Upper lobe of left lung (tissue), 6 donors: ENCODE results near the gene COX17. TPM values are rescaled to one million over a fixed set of nuclear protein-coding genes. Genes with fewer than 3 reads are reported as not detected.

Experiments used
- ATAC-seq, 2 donors: fragments of 200-7000 bp; cut with Tn5 transposase; one replicate each; pipeline ENCODE4 v1.9.1; 2022; ENCODE audit warnings: mild to moderate bottlenecking in 2 of 2, moderate library complexity in 2 of 2; ENCODE audit not compliant: low FRiP score in 2 of 2
- DNase-seq, 2 donors: peaks; one replicate each; pipeline ENCODE4 v3.0.0-alpha.2; 2019 to 2020
- H3K27ac ChIP-seq, 4 donors: fragments of 200-600 bp; sonication (generic); one replicate each; pipeline ENCODE4 v1.5.1; 2016 to 2019
- H3K27me3 ChIP-seq, 4 donors: fragments of 200-600 bp; sonication (generic); one replicate each; pipeline ENCODE4 v1.5.1; 2017 to 2019
- H3K36me3 ChIP-seq, 4 donors: fragments of 200-600 bp; sonication (generic); one replicate each; pipeline ENCODE4 v1.5.1; 2016 to 2019
- H3K4me1 ChIP-seq, 4 donors: fragments of 200-600 bp; sonication (generic); one replicate each; pipeline ENCODE4 v1.5.1; 2018 to 2019
- H3K4me3 ChIP-seq, 4 donors: fragments of 200-600 bp; sonication (generic); one replicate each; pipeline ENCODE4 v1.5.1; 2017 to 2019; ENCODE audit warnings: mild to moderate bottlenecking in 2 of 4, moderate library complexity in 1 of 4
- H3K9me3 ChIP-seq, 4 donors: fragments of 200-600 bp; sonication (generic); one replicate each; pipeline ENCODE4 v1.5.1; 2018 to 2019
- EP300 ChIP-seq, 4 donors: sonication (generic); formaldehyde crosslinking; IDR thresholded peaks; one replicate each; pipeline ENCODE4 v1.5.1; 2017; ENCODE audit warnings: antibody characterized with exemption in 4 of 4, control low read depth in 2 of 4
- POLR2A ChIP-seq, 4 donors: fragments of 450-650 bp; IDR thresholded peaks; one replicate each; pipeline ENCODE4 v1.5.1; 2016 to 2017; ENCODE audit warnings: antibody characterized with exemption in 4 of 4, mild to moderate bottlenecking in 2 of 4
- POLR2AphosphoS5 ChIP-seq, 2 donors: sonication (generic); formaldehyde crosslinking; IDR thresholded peaks; one replicate each; pipeline ENCODE4 v1.5.1; 2017; ENCODE audit warnings: antibody characterized with exemption in 2 of 2
- WGBS, 2 donors: methylation state at CpG; one replicate each; pipeline ENCODE4 v1.1.5; 2017 to 2018; 5-methylcytosine and 5-hydroxymethylcytosine counted together
- total RNA-seq, 6 donors: library from RNA; depleted of rRNA in 4 of 6; stranded (reverse); fragments of >200 nt in 4 of 6; gene quantifications; one replicate each; pipeline versions ENCODE4 v1.1.0 to v1.2.1, GENCODE V29; 2016 to 2021
- TF ChIP-seq, protein P1 (sequence below), 6 experiments: fragments of 450-650 bp in 4 of 6; fragments of 200-600 bp in 2 of 6; sonication (generic) in 2 of 6; IDR thresholded peaks; one replicate each; pipeline ENCODE4 v1.5.1; 2016 to 2019; ENCODE audit warnings: antibody characterized with exemption in 6 of 6
- donor health status: DM: no; HTN: no; CAD: no; lungs with moderate emphysema.
- donor health status: DM: no; HTN: yes; CAD: no; lungs with severe emphysema.

Gene COX17
- total RNA-seq, 6 donors from 2014 or later: 32.3 to 60.8 (median 51.8) TPM

DNA sequence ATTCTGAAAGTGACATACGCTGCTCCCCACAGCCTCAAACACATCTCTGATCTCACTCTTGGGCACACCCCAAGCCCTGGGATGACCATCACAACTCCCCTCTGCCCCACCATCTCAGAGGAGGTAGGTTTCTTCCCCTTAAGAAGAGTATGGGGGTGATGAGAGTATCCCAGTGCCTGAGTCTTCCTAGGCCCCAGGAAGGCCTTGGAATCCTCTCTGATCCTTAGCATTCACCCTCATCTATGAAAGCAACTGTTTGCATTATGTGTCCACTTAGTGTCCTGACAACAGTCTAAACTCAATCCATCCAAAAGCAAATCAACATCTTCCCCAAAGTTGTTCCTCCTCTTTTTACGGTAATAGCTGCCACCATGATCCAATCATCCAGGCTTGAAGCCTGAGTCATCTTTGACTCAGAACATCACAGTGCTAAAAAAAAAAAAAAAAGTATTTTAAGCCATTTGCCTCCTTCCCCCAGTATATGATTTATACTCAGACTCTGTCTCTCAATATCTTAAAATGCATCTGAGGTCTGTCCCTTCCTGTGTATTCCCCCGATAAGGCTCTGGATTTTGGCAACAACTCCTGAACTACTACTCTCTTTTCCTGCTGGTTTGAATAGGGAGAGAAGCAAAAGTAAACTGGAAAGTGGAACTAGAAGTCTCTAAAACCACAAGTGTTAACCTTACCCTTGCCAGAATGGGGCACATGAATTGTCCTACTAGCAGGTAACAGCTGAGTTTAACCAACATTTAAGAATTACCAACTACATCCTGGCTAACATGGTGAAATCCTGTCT, 39.3 kb downstream of the COX17 start:
- no peaks in the 10 kb centered on the region for H3K36me3 ChIP-seq
- no peak overlapping the region for H3K4me3 ChIP-seq
- ATAC-seq: peak; percentile 68 to 82
- H3K9me3 ChIP-seq: no peaks in the 10 kb centered on the region
- no peaks in the 10 kb centered on the region for H3K27me3 ChIP-seq
- TF ChIP-seq POLR2A (IDR thresholded peaks at IDR 0.05): peak in 1 of 4 donors; percentile 32
- peak; percentile 23 to 79 for TF ChIP-seq POLR2AphosphoS5 (IDR thresholded peaks at IDR 0.05)
- peak in 2 of 4 donors; percentile 75 to 85 for TF ChIP-seq EP300 (IDR thresholded peaks at IDR 0.05)
- TF ChIP-seq, protein P1, sequence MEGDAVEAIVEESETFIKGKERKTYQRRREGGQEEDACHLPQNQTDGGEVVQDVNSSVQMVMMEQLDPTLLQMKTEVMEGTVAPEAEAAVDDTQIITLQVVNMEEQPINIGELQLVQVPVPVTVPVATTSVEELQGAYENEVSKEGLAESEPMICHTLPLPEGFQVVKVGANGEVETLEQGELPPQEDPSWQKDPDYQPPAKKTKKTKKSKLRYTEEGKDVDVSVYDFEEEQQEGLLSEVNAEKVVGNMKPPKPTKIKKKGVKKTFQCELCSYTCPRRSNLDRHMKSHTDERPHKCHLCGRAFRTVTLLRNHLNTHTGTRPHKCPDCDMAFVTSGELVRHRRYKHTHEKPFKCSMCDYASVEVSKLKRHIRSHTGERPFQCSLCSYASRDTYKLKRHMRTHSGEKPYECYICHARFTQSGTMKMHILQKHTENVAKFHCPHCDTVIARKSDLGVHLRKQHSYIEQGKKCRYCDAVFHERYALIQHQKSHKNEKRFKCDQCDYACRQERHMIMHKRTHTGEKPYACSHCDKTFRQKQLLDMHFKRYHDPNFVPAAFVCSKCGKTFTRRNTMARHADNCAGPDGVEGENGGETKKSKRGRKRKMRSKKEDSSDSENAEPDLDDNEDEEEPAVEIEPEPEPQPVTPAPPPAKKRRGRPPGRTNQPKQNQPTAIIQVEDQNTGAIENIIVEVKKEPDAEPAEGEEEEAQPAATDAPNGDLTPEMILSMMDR (IDR thresholded peaks at IDR 0.05): no peak
- no peak for DNase-seq
- peak overlapping the region; percentile 79 to 93 (median 85) for H3K27ac ChIP-seq
- peaks cover 20 to 34% (median 26%) of the 10 kb centered on the region in 4 donors for H3K4me1 ChIP-seq
- WGBS, 2 donors: 48 to 49% methylated on average over 3 of the region's 3 CpGs

DNA sequence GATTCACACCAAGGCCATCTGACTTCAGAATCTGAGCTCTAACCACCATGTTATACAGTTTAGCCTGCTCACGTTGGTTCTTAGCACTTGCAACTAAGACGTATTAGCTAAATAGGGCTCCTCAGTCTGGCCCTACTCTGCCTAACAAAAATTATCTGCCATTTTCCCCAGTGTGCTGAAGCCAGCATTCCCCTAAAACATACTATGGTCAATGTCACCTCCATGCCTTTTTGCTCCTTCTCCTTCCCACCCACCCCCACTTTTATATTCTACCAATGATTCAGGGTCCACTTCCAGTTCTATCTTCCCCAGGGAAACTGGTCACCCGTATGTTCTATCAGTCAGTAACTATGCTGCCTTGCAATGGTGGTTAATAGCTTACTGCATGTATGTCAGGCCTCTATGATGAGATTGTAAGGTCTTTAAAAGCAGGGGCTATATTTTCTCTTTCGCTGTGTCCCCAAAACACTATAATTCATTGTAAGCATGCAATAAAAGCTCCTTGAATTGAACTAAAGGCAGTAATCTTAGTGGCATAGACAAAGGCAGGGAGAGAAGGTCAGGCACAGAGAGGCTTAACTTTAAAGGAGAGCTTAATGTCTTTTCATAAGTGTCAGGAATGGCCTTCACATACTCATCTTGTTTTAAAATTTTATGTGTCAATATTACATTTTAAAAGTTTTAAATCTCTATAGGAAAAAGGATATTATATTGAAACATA, 40.2 kb downstream of the COX17 start:
- no peaks in the 10 kb centered on the region for H3K36me3 ChIP-seq
- 83 to 86% methylated on average over 4 of the region's 4 CpGs for WGBS, 2 donors
- no peak for DNase-seq
- peaks cover 20 to 34% (median 26%) of the 10 kb centered on the region in 4 donors for H3K4me1 ChIP-seq
- TF ChIP-seq EP300 (IDR thresholded peaks at IDR 0.05): no peak
- H3K27me3 ChIP-seq: no peaks in the 10 kb centered on the region
- peak overlapping the region; percentile 79 to 93 (median 85) for H3K27ac ChIP-seq
- no peak overlapping the region for H3K4me3 ChIP-seq
- no peaks in the 10 kb centered on the region for H3K9me3 ChIP-seq
- ATAC-seq: no peak

DNA sequence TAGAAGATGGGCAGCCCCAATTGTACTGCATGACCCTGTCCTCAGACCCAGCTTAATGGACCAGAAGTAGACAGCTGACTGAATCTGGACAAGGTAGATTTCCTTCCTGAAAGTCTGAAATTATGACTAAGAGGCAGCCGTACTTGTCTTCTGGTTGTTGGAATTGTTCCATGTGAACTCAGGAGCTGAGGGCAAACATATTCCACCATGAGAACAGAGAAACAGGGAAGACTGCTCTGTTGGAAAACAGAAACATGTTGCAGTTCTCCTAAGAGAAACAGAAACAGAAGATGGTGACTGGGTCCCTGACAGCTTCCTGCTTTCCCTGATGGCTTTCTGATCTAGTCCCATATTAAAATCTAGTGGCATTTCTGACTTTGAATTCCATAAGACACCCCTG, 41.0 kb downstream of the COX17 start:
- no peaks in the 10 kb centered on the region for H3K27me3 ChIP-seq
- H3K9me3 ChIP-seq: no peaks in the 10 kb centered on the region
- DNase-seq (no peak), ATAC-seq (no peak)
- no peaks in the 10 kb centered on the region for H3K36me3 ChIP-seq
- peak overlapping the region; percentile 79 to 93 (median 85) for H3K27ac ChIP-seq
- TF ChIP-seq POLR2A (IDR thresholded peaks at IDR 0.05) (no peak), POLR2AphosphoS5 (IDR thresholded peaks at IDR 0.05) (peak in 1 of 2 donors; percentile 21), EP300 (IDR thresholded peaks at IDR 0.05) (no peak)
- WGBS, 2 donors: 29 to 40% methylated on average over 1 of the region's 1 CpG
- H3K4me3 ChIP-seq: no peak overlapping the region
- peaks cover 20 to 34% (median 26%) of the 10 kb centered on the region in 4 donors for H3K4me1 ChIP-seq

DNA sequence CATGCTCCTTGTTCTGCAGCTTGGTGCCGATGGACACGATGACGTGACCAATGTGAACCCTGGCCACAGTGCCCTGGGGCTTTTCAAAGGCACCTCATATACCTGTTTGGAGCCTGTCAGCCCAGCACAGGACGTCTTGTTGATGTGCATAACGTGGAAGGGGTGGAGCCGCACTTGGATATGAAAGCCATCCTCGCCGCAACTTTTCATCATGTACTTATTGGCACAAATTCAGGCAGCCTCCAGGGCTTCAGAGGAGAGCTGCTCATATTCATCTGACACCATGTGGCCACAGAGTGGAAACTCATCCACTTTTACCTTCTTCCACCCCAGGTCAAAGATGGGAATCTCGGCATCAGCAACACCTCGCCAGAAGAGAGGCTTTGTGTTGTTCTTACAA, 41.5 kb downstream of the COX17 start:
- TF ChIP-seq POLR2AphosphoS5 (IDR thresholded peaks at IDR 0.05) (no peak), EP300 (IDR thresholded peaks at IDR 0.05) (no peak), POLR2A (IDR thresholded peaks at IDR 0.05) (no peak)
- TF ChIP-seq, protein P1 (IDR thresholded peaks at IDR 0.05): peak in 1 of 6 experiments; percentile 5

DNA sequence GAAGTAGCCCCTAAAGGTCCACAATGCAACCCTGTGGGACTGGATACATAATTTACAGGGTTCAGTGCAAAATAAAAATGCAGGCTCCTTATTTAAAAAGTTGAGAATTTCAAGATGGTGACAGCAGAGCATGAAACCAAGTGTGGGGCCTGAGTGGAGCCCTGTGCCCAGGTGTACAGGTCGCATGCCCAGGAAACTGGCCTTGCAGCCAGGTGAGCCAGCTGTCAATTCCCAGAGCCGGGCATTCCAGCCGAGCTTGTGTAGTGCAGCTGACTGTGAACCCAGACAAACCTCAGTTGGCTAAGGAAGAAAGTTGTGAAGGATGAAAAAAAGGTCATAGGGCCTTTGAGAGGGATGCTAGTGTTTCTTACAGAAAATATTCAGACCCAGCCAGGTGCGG, 44.4 kb downstream of the COX17 start:
- DNase-seq (no peak), ATAC-seq (no peak)
- TF ChIP-seq EP300 (IDR thresholded peaks at IDR 0.05) (no peak), POLR2A (IDR thresholded peaks at IDR 0.05) (no peak), POLR2AphosphoS5 (IDR thresholded peaks at IDR 0.05) (no peak)
- TF ChIP-seq, protein P1 (IDR thresholded peaks at IDR 0.05): no peak
- H3K9me3 ChIP-seq: no peaks in the 10 kb centered on the region
- 87 to 88% methylated on average over 4 of the region's 4 CpGs for WGBS, 2 donors
- H3K27ac ChIP-seq: no peak overlapping the region
- H3K4me3 ChIP-seq: no peak overlapping the region
- no peaks in the 10 kb centered on the region for H3K36me3 ChIP-seq
- no peaks in the 10 kb centered on the region for H3K27me3 ChIP-seq
- peaks cover 30 to 38% (median 31%) of the 10 kb centered on the region in 4 donors for H3K4me1 ChIP-seq

More for the DNA sequence above, 41.5 kb downstream of the COX17 start:
- WGBS, 2 donors: 76 to 87% methylated on average over 8 to 10 of the region's 10 CpGs
- H3K4me3 ChIP-seq: no peak overlapping the region
- no peak for ATAC-seq
- no peaks in the 10 kb centered on the region for H3K36me3 ChIP-seq
- H3K27me3 ChIP-seq: no peaks in the 10 kb centered on the region
- DNase-seq: no peak
- peaks cover 24 to 37% (median 27%) of the 10 kb centered on the region in 4 donors for H3K4me1 ChIP-seq
- H3K27ac ChIP-seq: peak overlapping the region; percentile 79 to 93 (median 85)
- no peaks in the 10 kb centered on the region for H3K9me3 ChIP-seq
